GM19438 (cell line): ENCODE results near the gene KIF3A.

Source experiments
- ATAC-seq: cut with Tn5 transposase; IDR thresholded peaks from one replicate; pipeline ENCODE4 v1.9.1; 2021; ENCODE audit warnings: low read depth; ENCODE audit not compliant: unreplicated experiment

KIF3A gene

GRCh38 chr5:132754947-132755346, 17.6 kb upstream of the KIF3A start:
- no peak for ATAC-seq

GRCh38 chr5:132754111-132754510, 16.8 kb upstream of the KIF3A start:
- ATAC-seq = no peak

- ATAC-seq = no peak
Observed at GRCh38 chr5:132753135-132753987, 16.0 kb upstream of the KIF3A start.

GRCh38 chr5:132752581-132753125, 15.3 kb upstream of the KIF3A start:
- ATAC-seq = no peak

- no peak for ATAC-seq
Observed at GRCh38 chr5:132751971-132752580, 14.7 kb upstream of the KIF3A start.

- ATAC-seq = no peak
Observed at GRCh38 chr5:132751444-132751843, 14.1 kb upstream of the KIF3A start.

GRCh38 chr5:132750471-132751230, 13.3 kb upstream of the KIF3A start:
- ATAC-seq = peak; percentile 39

GRCh38 chr5:132749506-132749905, 12.2 kb upstream of the KIF3A start:
- ATAC-seq = no peak

GRCh38 chr5:132748522-132749000, 11.2 kb upstream of the KIF3A start:
- no peak for ATAC-seq

GRCh38 chr5:132747616-132748440, 10.5 kb upstream of the KIF3A start:
- ATAC-seq = no peak

GRCh38 chr5:132746954-132747615, 9.7 kb upstream of the KIF3A start, which contains the start of gene CCNI2:
Gene CCNI2, plus strand, starts transcription at chr5:132747426. Its CDS starts 70 bp downstream, at chr5:132747496.
- no peak for ATAC-seq

- ATAC-seq = no peak
Observed at GRCh38 chr5:132746592-132746953, 9.2 kb upstream of the KIF3A start.

GRCh38 chr5:132744659-132745058, 7.3 kb upstream of the KIF3A start:
- no peak for ATAC-seq

- ATAC-seq = no peak
Observed at GRCh38 chr5:132742626-132743025, 5.3 kb upstream of the KIF3A start.

- ATAC-seq = no peak
Observed at GRCh38 chr5:132742158-132742557, 4.8 kb upstream of the KIF3A start.

GRCh38 chr5:132739232-132739631, 1.9 kb upstream of the KIF3A start:
- no peak for ATAC-seq

GRCh38 chr5:132737982-132738681, 786 bp upstream of the KIF3A start:
- ATAC-seq = no peak

GRCh38 chr5:132734687-132735086, 2.7 kb downstream of the KIF3A start:
- no peak for ATAC-seq
